HEK293 (cell line): Measurements from ENCODE around the gene GLIS1.

Experiments used
- ATF2 ChIP-seq: fragments of 450-650 bp; formaldehyde crosslinking; IDR thresholded peaks from 2 replicates; pipeline ENCODE4 v1.5.1; 2016; ENCODE audit warnings: missing biosample characterization, missing genetic modification characterization, low read depth
- CTCF ChIP-seq: fragments of 450-650 bp; formaldehyde crosslinking; IDR thresholded peaks from 2 replicates; pipeline ENCODE4 v1.5.1; 2016; ENCODE audit warnings: missing biosample characterization, missing genetic modification characterization
- HOXA7 ChIP-seq: sonication (generic); formaldehyde crosslinking; IDR thresholded peaks from 2 replicates; pipeline ENCODE4 v1.8.1; 2022; ENCODE audit warnings: missing genetic modification reagents, borderline replicate concordance
- KLF16 ChIP-seq: fragments of 450-650 bp; formaldehyde crosslinking; IDR thresholded peaks from 2 replicates; pipeline ENCODE4 v1.5.1; 2017; ENCODE audit warnings: missing biosample characterization, missing genetic modification characterization
- MZF1 ChIP-seq: fragments of 450-650 bp; formaldehyde crosslinking; IDR thresholded peaks from 2 replicates; pipeline ENCODE4 v1.5.1; 2017; ENCODE audit warnings: missing biosample characterization, missing genetic modification characterization, borderline replicate concordance
- OVOL3 ChIP-seq: fragments of 450-650 bp; formaldehyde crosslinking; IDR thresholded peaks from 2 replicates; pipeline ENCODE4 v1.5.1; 2016; ENCODE audit warnings: missing biosample characterization, missing genetic modification characterization
- PATZ1 ChIP-seq: fragments of 450-650 bp; formaldehyde crosslinking; IDR thresholded peaks from 2 replicates; pipeline ENCODE4 v1.5.1; 2016; ENCODE audit warnings: missing biosample characterization, missing genetic modification characterization
- TCF7L2 ChIP-seq: IDR thresholded peaks from 2 replicates; pipeline ENCODE4 v1.6.1; 2011; ENCODE audit warnings: low read depth, mild to moderate bottlenecking, inconsistent platforms, low read length, moderate library complexity, borderline replicate concordance
- YY2 ChIP-seq: fragments of 450-650 bp; formaldehyde crosslinking; IDR thresholded peaks from 2 replicates; pipeline ENCODE4 v1.5.1; 2016; ENCODE audit warnings: missing biosample characterization, missing genetic modification characterization
- ZBTB8A ChIP-seq: fragments of 450-650 bp; formaldehyde crosslinking; IDR thresholded peaks from 2 replicates; pipeline ENCODE4 v1.5.1; 2016; ENCODE audit warnings: missing biosample characterization, missing genetic modification characterization
- ZEB2 ChIP-seq: fragments of 450-650 bp; formaldehyde crosslinking; IDR thresholded peaks from 2 replicates; pipeline ENCODE4 v1.5.1; 2016; ENCODE audit warnings: missing biosample characterization, missing genetic modification characterization
- ZNF148 ChIP-seq: fragments of 450-650 bp; formaldehyde crosslinking; IDR thresholded peaks from 2 replicates; pipeline ENCODE4 v1.5.0; 2017; ENCODE audit warnings: missing biosample characterization, missing genetic modification characterization, borderline replicate concordance
- ZNF155 ChIP-seq: fragments of 450-650 bp; formaldehyde crosslinking; IDR thresholded peaks from 2 replicates; pipeline ENCODE4 v1.5.1; 2016; ENCODE audit warnings: missing biosample characterization, missing genetic modification characterization
- ZNF174 ChIP-seq: fragments of 450-650 bp; formaldehyde crosslinking; IDR thresholded peaks from 2 replicates; pipeline ENCODE4 v1.5.0; 2017; ENCODE audit warnings: missing biosample characterization, mild to moderate bottlenecking, missing genetic modification characterization
- ZNF175 ChIP-seq: fragments of 450-650 bp; formaldehyde crosslinking; IDR thresholded peaks from 2 replicates; pipeline ENCODE4 v1.5.1; 2016; ENCODE audit warnings: missing biosample characterization, missing genetic modification characterization
- ZNF202 ChIP-seq: fragments of 450-650 bp; formaldehyde crosslinking; IDR thresholded peaks from 2 replicates; pipeline ENCODE4 v1.5.1; 2016; ENCODE audit warnings: missing biosample characterization, missing genetic modification characterization, borderline replicate concordance
- ZNF221 ChIP-seq: fragments of 450-650 bp; formaldehyde crosslinking; IDR thresholded peaks from 2 replicates; pipeline ENCODE4 v1.5.1; 2017; ENCODE audit warnings: missing biosample characterization, missing genetic modification characterization, borderline replicate concordance
- ZNF23 ChIP-seq: fragments of 450-650 bp; formaldehyde crosslinking; IDR thresholded peaks from 2 replicates; pipeline ENCODE4 v1.5.1; 2016; ENCODE audit warnings: missing biosample characterization, missing genetic modification characterization, borderline replicate concordance
- ZNF398 ChIP-seq: fragments of 450-650 bp; formaldehyde crosslinking; IDR thresholded peaks from 2 replicates; pipeline ENCODE4 v1.5.1; 2017; ENCODE audit warnings: missing biosample characterization, missing genetic modification characterization
- ZNF426 ChIP-seq: fragments of 450-650 bp; formaldehyde crosslinking; IDR thresholded peaks from 2 replicates; pipeline ENCODE4 v1.5.1; 2017; ENCODE audit warnings: missing biosample characterization, missing genetic modification characterization, mild to moderate bottlenecking, inconsistent platforms, moderate library complexity
- ZNF513 ChIP-seq: fragments of 450-650 bp; IDR thresholded peaks from 2 replicates; pipeline ENCODE4 v1.5.1; 2018; ENCODE audit warnings: missing biosample characterization, missing genetic modification characterization
- ZNF544 ChIP-seq: fragments of 450-650 bp; formaldehyde crosslinking; IDR thresholded peaks from 2 replicates; pipeline ENCODE4 v1.5.0; 2017; ENCODE audit warnings: missing biosample characterization, missing genetic modification characterization
- ZNF549 ChIP-seq: fragments of 450-650 bp; IDR thresholded peaks from 2 replicates; pipeline ENCODE4 v1.5.1; 2018; ENCODE audit warnings: missing biosample characterization, missing genetic modification characterization, mild to moderate bottlenecking, inconsistent platforms, moderate library complexity
- ZNF621 ChIP-seq: fragments of 450-650 bp; formaldehyde crosslinking; IDR thresholded peaks from 2 replicates; pipeline ENCODE4 v1.5.1; 2017; ENCODE audit warnings: missing biosample characterization, missing genetic modification characterization
- ZNF626 ChIP-seq: fragments of 450-650 bp; sonication (Bioruptor Pico); formaldehyde crosslinking; IDR thresholded peaks from 2 replicates; pipeline ENCODE4 v1.5.1; 2018; ENCODE audit warnings: missing biosample characterization, missing genetic modification characterization, inconsistent platforms
- ZNF837 ChIP-seq: fragments of 450-650 bp; formaldehyde crosslinking; IDR thresholded peaks from 2 replicates; pipeline ENCODE4 v1.5.1; 2016; ENCODE audit warnings: missing biosample characterization, missing genetic modification characterization
- ZSCAN4 ChIP-seq: fragments of 450-650 bp; formaldehyde crosslinking; IDR thresholded peaks from 2 replicates; pipeline ENCODE4 v1.5.1; 2017; ENCODE audit warnings: missing biosample characterization, missing genetic modification characterization

GLIS1 gene

GRCh38 chr1:53502641-53503432, 236.1 kb downstream of the GLIS1 start (continued):
- TF ChIP-seq ZNF544 (no peak), HOXA7 (no peak), CTCF (no peak), ZNF221 (tag by site-specific recombination) (no peak), ZNF621 (tag by site-specific recombination) (no peak), ZNF155 (tag by site-specific recombination) (no peak), ZNF426 (tag by site-specific recombination) (no peak), ZNF626 (tag by site-specific recombination) (no peak), ZNF398 (tag by site-specific recombination) (peak; percentile 82), ZNF513 (tag by site-specific recombination) (no peak), ZNF837 (tag by site-specific recombination) (no peak), ATF2 (no peak), ZNF549 (no peak), ZEB2 (tag by site-specific recombination) (no peak), ZNF202 (tag by site-specific recombination) (no peak), ZSCAN4 (tag by site-specific recombination) (no peak), PATZ1 (peak; percentile 62), TCF7L2 (no peak), OVOL3 (tag by site-specific recombination) (no peak), ZNF148 (tag by site-specific recombination) (no peak), ZNF23 (tag by site-specific recombination) (no peak), YY2 (tag by site-specific recombination) (no peak), KLF16 (tag by site-specific recombination) (0 out of 2 replicates have a peak, but pooled peaks have one; percentile 31), MZF1 (tag by site-specific recombination) (no peak), ZNF174 (no peak), ZBTB8A (tag by site-specific recombination) (no peak), ZNF175 (tag by site-specific recombination) (no peak)
